DOHH2 (cell line): ENCODE data around the gene ANGPTL1.

Experiments used
- EZH2phosphoT487 ChIP-seq: fragments of 200-600 bp; sonication (generic); IDR thresholded peaks from 2 replicates; pipeline ENCODE4 v1.6.1; 2017; ENCODE audit warnings: borderline replicate concordance, mild to moderate bottlenecking, antibody characterized with exemption, low read length, moderate library complexity, mixed read lengths
- TF ChIP-seq, protein P1 (sequence below): fragments of 200-600 bp; sonication (generic); IDR thresholded peaks from one replicate; pipeline ENCODE4 v1.5.1; 2014; ENCODE audit warnings: antibody characterized with exemption, mild to moderate bottlenecking, low read depth, low read length; ENCODE audit not compliant: poor library complexity, severe bottlenecking

DNA sequence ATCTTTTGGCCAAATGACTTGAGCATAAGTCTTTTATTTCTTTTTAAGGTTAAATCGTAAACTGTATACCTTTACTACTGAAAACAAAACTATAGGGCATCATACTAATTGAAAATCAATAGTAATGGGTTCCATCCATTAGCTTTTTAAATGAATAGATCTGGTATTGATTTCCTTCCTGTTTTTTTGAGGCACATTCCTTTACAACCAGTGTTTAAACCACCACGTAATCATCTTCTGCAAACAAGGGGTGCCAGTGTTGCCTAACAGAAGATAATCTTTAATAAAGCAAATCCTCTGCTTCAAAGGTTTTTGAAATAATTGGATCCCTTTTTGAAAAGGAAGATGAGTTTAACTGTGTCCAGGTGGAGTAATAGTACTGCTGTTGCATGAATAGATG, 48.7 kb upstream of the ANGPTL1 start:
- TF ChIP-seq, protein P1, sequence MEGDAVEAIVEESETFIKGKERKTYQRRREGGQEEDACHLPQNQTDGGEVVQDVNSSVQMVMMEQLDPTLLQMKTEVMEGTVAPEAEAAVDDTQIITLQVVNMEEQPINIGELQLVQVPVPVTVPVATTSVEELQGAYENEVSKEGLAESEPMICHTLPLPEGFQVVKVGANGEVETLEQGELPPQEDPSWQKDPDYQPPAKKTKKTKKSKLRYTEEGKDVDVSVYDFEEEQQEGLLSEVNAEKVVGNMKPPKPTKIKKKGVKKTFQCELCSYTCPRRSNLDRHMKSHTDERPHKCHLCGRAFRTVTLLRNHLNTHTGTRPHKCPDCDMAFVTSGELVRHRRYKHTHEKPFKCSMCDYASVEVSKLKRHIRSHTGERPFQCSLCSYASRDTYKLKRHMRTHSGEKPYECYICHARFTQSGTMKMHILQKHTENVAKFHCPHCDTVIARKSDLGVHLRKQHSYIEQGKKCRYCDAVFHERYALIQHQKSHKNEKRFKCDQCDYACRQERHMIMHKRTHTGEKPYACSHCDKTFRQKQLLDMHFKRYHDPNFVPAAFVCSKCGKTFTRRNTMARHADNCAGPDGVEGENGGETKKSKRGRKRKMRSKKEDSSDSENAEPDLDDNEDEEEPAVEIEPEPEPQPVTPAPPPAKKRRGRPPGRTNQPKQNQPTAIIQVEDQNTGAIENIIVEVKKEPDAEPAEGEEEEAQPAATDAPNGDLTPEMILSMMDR = no peak
- no peak for TF ChIP-seq EZH2phosphoT487
